ENCODE results near the gene CLCN2.

The CLCN2 gene

DNA sequence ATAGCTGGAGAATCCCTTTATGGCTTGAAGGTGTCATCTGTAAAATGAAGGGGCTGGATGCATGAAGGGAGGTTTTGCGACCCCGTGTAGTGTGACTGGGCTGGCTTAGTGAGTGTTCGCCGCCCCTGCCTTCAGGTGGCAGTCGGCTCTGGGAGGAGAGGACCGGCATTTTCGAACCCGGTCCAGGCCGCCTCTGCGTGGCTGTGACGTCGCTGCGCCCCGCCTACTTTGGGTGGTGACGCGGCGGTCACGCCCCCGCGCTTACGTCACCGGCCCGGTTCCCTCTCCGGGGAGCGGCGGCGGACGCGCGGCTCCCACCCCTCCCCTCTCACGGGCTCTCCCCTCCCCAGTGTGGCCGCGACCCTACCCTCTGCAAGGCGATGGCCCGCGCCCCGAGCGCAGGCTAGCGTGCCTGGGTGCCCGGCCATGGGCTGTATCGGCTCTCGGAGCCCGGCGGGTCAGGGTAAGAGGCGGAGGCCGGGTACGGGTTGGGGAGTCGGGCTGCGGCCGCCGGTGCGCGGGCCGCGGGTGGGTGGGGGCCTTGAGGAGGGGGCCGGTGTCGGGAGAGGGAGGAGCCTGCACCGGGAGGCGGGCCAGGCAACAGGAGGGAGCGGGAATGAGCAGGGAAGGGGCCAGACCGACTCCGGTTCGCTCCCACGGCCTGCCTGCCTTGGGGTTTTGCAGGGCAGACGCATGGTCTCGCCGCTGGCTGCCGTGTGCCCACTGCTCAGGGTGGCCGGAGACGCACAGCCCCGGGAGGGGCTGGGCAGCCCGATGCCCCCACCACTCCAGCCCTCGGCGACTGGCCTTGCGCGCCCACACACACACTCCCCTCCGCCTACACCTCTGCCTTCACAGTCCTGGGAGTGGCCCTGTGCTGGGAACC is 25.5 kb downstream of the CLCN2 start:
- Mint-ChIP-seq H3K36me3 (ENCODE audit: low read depth) (peaks cover 43% of the 10 kb centered on the region), H3K4me3 (peak overlapping the region; percentile 81), H3K27me3 (no peaks in the 10 kb centered on the region), H3K9me3 (no peaks in the 10 kb centered on the region), H3K4me1 (peaks cover 63% of the 10 kb centered on the region), H3K27ac (peak overlapping the region; percentile 96)
- ATAC-seq = peak; percentile 37
- DNase-seq = peak; percentile 92

DNA sequence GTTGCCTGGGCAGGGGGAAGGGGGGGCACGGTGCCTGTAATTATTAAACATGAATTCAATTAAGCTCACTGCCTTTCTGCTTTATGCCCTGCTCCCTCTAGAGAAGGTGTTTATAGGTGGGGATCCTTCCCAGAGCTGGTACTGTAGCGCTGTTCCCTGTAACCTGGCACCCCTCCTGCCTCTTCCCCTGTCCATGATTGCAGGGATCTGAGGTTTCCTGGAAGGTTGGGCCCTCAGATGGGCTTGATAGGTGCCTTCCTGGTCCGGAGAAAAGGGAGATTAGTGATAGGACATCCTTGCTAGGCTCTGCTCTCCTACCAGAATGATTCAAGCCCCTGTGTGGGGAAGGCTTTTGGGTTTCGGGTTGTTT is 26.1 kb downstream of the CLCN2 start:
- peaks cover 67% of the 10 kb centered on the region for H3K4me1 Mint-ChIP-seq
- H3K27me3 Mint-ChIP-seq = no peaks in the 10 kb centered on the region
- H3K27ac Mint-ChIP-seq = peak overlapping the region; percentile 96
- DNase-seq = no peak
- ATAC-seq = no peak
- H3K36me3 Mint-ChIP-seq (ENCODE audit: low read depth) = peaks cover 49% of the 10 kb centered on the region
- H3K9me3 Mint-ChIP-seq = no peaks in the 10 kb centered on the region
- peak overlapping the region; percentile 81 for H3K4me3 Mint-ChIP-seq

DNA sequence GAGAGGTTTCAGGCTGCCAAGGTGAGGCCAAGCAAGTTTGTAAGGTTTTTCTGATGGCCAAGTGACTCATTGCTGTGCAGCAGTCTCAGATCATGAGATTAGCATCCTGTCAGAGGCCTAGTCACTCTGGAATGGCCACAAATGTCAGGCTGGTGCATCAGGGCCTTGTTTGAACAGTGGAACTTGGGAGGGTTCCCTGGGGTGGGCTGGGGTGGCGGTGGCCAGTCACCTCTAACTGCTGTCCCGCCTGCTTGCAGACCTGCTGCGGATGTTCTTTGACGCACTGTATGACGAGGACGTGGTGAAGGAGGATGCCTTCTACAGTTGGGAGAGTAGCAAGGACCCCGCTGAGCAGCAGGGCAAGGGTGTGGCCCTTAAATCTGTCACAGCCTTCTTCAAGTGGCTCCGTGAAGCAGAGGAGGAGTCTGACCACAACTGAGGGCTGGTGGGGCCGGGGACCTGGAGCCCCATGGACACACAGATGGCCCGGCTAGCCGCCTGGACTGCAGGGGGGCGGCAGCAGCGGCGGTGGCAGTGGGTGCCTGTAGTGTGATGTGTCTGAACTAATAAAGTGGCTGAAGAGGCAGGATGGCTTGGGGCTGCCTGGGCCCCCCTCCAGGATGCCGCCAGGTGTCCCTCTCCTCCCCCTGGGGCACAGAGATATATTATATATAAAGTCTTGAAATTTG is 26.8 kb downstream of the CLCN2 start:
- peak; percentile 83 for ATAC-seq

DNA sequence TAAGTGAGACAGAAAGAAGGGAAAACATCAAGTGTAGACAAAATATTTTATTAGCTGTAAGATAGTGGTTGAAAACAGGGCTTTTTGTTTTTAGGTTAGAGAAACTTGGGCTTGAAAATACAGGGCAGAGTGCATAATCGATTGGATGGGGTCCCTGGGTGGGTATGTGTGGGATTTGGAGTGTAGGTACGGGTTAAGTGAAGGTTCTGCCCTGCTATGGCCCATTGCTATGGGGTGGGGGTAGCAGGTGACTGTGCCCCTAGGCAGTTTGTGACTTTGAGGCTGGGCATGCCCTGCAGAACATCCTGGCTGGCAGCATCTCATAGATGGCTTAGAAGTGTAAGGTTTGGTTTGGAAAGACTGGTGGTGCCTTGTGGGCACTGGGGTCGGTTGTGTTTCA is 27.7 kb downstream of the CLCN2 start:
- H3K36me3 Mint-ChIP-seq (ENCODE audit: low read depth) = peaks cover 63% of the 10 kb centered on the region
- no peak for DNase-seq
- ATAC-seq = no peak
- H3K27ac Mint-ChIP-seq = peak overlapping the region; percentile 96
- no peaks in the 10 kb centered on the region for H3K27me3 Mint-ChIP-seq
- H3K9me3 Mint-ChIP-seq = no peaks in the 10 kb centered on the region
- H3K4me1 Mint-ChIP-seq = peaks cover 73% of the 10 kb centered on the region
- H3K4me3 Mint-ChIP-seq = no peak overlapping the region

More for the DNA sequence above, 26.8 kb downstream of the CLCN2 start:
- no peaks in the 10 kb centered on the region for H3K9me3 Mint-ChIP-seq
- no peaks in the 10 kb centered on the region for H3K27me3 Mint-ChIP-seq
- DNase-seq = peak; percentile 60
- H3K4me1 Mint-ChIP-seq = peaks cover 70% of the 10 kb centered on the region
- peak overlapping the region; percentile 63 for H3K4me3 Mint-ChIP-seq
- peak overlapping the region; percentile 96 for H3K27ac Mint-ChIP-seq
- peaks cover 54% of the 10 kb centered on the region for H3K36me3 Mint-ChIP-seq (ENCODE audit: low read depth)

DNA sequence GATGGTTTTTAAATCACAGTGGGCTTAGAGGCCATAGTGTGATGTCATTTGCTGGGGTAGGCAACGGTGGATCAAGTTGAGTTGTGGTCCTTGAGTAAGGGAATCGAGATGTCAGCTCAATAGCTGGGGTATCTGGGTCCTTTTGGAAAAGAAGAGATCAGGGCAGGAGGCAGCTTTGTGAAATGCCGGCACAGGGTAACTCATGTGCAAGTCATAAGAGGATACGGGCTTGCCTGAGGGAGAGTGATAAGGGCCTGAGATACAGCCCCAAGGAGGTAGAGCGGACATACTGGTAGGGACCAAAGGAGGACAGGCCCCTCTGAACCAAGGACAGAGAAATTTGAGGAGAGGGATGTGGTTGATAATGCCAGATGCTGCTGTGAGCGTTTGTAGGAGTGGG is 28.2 kb downstream of the CLCN2 start:
- H3K4me1 Mint-ChIP-seq = peaks cover 73% of the 10 kb centered on the region
- peak overlapping the region; percentile 96 for H3K27ac Mint-ChIP-seq
- peak overlapping the region; percentile 9 for H3K4me3 Mint-ChIP-seq
- no peaks in the 10 kb centered on the region for H3K27me3 Mint-ChIP-seq
- ATAC-seq = no peak
- peaks cover 68% of the 10 kb centered on the region for H3K36me3 Mint-ChIP-seq (ENCODE audit: low read depth)
- DNase-seq = no peak
- no peaks in the 10 kb centered on the region for H3K9me3 Mint-ChIP-seq

DNA sequence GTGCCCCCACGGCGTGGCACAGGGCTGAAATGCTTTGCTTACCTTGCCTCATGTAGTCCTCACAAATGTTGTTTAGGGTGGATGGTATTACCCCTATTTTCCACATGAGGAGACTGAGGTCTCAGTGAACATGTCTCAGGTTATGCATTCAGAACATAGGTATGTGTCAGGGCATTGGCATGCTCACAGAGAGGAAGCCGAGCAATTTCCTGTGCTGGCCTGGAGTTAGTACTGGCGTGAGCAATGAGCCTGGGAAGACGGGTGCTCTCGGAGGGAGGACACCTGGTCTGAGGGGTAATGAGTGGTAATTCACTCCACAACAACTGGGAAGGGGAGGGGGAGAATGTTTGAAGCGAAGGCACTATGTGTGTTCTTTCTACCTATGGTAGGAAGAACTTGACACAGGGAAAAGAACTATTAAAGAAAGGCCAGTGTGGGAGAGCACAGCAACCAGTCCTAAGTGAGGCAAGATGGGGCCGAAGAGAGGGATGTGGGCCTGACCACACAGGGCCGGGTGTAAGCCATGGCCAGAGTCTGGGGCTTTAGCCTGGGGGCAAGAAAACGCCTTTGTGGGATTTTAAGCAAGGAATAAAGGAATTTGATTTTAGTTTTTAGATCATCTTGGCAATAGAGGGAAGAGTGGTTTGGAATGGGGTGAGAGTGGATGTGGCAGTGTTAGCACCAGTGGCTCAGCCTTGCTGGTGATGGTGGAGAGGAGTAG is 28.9 kb downstream of the CLCN2 start:
- no peaks in the 10 kb centered on the region for H3K9me3 Mint-ChIP-seq
- H3K27ac Mint-ChIP-seq = peak overlapping the region; percentile 96
- no peak for DNase-seq
- no peaks in the 10 kb centered on the region for H3K27me3 Mint-ChIP-seq
- no peak for ATAC-seq
- no peak overlapping the region for H3K4me3 Mint-ChIP-seq
- peaks cover 67% of the 10 kb centered on the region for H3K4me1 Mint-ChIP-seq
- H3K36me3 Mint-ChIP-seq (ENCODE audit: low read depth) = peaks cover 71% of the 10 kb centered on the region

DNA sequence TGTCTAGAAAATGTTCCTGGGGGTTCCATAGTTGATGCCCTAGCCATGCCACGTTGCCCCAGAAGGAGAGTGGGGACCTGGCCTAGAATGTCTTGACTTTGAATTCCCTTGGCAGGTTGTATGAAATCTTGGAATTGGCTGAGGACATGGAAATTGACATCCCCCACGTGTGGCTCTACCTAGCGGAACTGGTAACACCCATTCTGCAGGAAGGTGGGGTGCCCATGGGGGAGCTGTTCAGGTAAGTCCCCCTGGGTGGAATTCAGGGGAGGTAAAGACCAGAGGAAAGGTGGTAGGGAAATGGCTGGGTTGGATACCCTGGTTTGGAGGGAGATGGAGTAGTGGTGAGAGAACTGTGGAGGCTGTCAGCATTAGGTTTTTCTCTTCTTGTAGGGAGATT is 32.9 kb downstream of the CLCN2 start:
- H3K9me3 Mint-ChIP-seq = no peaks in the 10 kb centered on the region
- peaks cover 93% of the 10 kb centered on the region for H3K36me3 Mint-ChIP-seq (ENCODE audit: low read depth)
- peak overlapping the region; percentile 81 for H3K27ac Mint-ChIP-seq
- DNase-seq (no peak), ATAC-seq (no peak)
- peaks cover 57% of the 10 kb centered on the region for H3K4me1 Mint-ChIP-seq
- no peaks in the 10 kb centered on the region for H3K27me3 Mint-ChIP-seq
- no peak overlapping the region for H3K4me3 Mint-ChIP-seq

DNA sequence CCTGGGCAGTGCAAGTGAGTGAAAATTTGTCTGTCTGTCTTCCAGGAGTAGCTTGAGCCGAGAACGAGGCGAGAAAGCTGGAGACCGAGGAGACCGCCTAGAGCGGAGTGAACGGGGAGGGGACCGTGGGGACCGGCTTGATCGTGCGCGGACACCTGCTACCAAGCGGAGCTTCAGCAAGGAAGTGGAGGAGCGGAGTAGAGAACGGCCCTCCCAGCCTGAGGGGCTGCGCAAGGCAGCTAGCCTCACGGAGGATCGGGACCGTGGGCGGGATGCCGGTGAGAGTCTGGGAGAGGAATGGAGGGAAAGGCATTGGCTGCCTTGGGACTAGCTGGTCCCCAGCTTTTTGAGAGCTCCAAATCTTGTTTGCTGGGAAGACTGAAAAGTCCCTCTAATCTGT is 34.2 kb downstream of the CLCN2 start:
- Mint-ChIP-seq H3K27ac (peak overlapping the region; percentile 27), H3K9me3 (no peaks in the 10 kb centered on the region), H3K4me3 (no peak overlapping the region), H3K27me3 (no peaks in the 10 kb centered on the region), H3K4me1 (peaks cover 48% of the 10 kb centered on the region), H3K36me3 (ENCODE audit: low read depth) (peaks cover 93% of the 10 kb centered on the region)
- DNase-seq = no peak
- no peak for ATAC-seq

DNA sequence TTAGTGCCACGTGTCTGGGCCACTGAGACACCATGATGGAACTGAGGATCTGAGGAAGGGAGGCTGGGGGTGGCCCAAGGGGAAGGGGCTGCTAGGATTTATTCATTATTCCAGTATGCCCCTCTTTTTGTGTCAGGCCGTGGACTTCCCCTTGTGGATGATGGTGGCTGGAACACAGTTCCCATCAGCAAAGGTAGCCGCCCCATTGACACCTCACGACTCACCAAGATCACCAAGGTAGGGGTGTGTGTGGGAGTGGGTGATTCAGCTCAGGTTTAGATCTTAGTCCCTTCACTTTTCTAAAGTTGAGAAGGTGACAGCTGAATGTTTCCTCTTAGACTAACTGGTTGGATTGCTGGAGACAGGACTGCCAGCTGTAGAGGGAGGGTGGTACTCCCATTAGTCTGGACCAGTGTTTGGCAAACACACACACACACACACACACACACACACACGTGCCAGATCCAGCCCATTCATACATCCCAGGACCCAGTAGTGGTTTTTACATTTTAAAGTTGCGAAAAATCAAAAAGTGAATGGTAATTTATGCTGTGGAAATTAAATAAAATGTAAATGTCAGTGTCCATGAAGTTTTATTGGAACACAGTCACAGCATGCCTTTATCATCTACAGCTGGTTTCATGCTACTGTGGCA is 35.6 kb downstream of the CLCN2 start:
- H3K4me3 Mint-ChIP-seq = no peak overlapping the region
- peaks cover 92% of the 10 kb centered on the region for H3K36me3 Mint-ChIP-seq (ENCODE audit: low read depth)
- peak overlapping the region; percentile 71 for H3K27ac Mint-ChIP-seq
- no peaks in the 10 kb centered on the region for H3K9me3 Mint-ChIP-seq
- H3K27me3 Mint-ChIP-seq = no peaks in the 10 kb centered on the region
- DNase-seq (no peak), ATAC-seq (peak; percentile 76)
- peaks cover 42% of the 10 kb centered on the region for H3K4me1 Mint-ChIP-seq

DNA sequence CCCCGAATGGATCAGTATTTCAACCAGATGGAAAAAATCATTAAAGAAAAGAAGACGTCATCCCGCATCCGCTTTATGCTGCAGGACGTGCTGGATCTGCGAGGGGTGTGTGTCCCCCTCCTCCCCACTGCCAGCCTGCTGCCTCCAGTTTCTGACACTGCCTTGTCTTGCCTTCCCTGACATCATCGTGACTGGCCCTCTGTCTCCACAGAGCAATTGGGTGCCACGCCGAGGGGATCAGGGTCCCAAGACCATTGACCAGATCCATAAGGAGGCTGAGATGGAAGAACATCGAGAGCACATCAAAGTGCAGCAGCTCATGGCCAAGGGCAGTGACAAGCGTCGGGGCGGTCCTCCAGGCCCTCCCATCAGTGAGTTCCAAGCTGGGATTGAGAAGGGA is 36.1 kb downstream of the CLCN2 start:
- Mint-ChIP-seq H3K4me3 (no peak overlapping the region), H3K27ac (peak overlapping the region; percentile 71), H3K36me3 (ENCODE audit: low read depth) (peaks cover 93% of the 10 kb centered on the region), H3K9me3 (no peaks in the 10 kb centered on the region), H3K4me1 (peaks cover 42% of the 10 kb centered on the region), H3K27me3 (no peaks in the 10 kb centered on the region)
- ATAC-seq = no peak
- no peak for DNase-seq

DNA sequence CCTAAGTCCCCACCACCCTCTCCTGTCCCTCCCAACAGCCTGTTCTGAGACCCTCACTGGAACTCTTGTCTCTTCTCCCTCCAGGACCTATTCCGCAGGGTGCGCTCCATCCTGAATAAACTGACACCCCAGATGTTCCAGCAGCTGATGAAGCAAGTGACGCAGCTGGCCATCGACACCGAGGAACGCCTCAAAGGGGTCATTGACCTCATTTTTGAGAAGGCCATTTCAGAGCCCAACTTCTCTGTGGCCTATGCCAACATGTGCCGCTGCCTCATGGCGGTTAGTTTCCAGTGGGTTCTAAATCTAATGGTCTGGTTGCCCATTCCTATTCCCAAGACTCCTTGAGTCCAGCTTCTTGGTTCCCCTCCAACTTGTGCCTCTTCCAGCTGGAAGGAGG is 37.7 kb downstream of the CLCN2 start:
- Mint-ChIP-seq H3K4me1 (peaks cover 45% of the 10 kb centered on the region), H3K27ac (peak overlapping the region; percentile 64), H3K27me3 (no peaks in the 10 kb centered on the region), H3K36me3 (ENCODE audit: low read depth) (peaks cover 86% of the 10 kb centered on the region), H3K9me3 (no peaks in the 10 kb centered on the region), H3K4me3 (no peak overlapping the region)
- DNase-seq (no peak), ATAC-seq (no peak)

DNA sequence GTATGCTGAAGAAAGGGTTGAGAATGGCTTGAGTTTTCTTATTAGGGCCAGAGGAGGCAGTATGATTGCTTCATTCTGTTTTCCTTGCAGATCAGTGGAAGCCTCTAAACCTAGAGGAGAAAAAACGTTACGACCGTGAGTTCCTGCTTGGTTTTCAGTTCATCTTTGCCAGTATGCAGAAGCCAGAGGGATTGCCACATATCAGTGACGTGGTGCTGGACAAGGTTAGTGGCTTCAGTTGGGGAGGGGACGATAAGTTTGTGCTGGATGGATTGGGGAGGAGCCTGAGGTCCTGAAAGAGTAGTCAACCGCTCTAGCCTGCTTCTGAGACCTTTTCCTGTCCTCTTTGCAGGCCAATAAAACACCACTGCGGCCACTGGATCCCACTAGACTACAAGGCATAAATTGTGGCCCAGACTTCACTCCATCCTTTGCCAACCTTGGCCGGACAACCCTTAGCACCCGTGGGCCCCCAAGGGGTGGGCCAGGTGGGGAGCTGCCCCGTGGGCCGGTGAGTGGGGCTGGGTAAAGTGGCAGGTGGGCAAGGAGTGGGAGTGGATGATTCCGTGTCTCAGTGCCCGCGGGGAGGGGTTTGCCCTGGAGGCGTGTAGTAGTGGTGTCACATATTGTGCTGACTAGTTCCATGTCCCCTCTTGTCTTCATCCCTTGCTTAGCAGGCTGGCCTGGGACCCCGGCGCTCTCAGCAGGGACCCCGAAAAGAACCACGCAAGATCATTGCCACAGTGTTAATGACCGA is 38.5 kb downstream of the CLCN2 start:
- H3K27ac Mint-ChIP-seq = no peak overlapping the region
- ATAC-seq = no peak

DNA sequence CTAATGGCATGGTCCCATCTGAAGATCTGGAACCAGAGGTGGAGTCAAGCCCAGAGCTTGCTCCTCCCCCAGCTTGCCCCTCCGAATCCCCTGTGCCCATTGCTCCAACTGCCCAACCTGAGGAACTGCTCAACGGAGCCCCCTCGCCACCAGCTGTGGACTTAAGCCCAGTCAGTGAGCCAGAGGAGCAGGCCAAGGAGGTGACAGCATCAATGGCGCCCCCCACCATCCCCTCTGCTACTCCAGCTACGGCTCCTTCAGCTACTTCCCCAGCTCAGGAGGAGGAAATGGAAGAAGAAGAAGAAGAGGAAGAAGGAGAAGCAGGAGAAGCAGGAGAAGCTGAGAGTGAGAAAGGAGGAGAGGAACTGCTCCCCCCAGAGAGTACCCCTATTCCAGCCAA is 39.7 kb downstream of the CLCN2 start:
- H3K9me3 Mint-ChIP-seq = no peaks in the 10 kb centered on the region
- DNase-seq (no peak), ATAC-seq (no peak)
- H3K36me3 Mint-ChIP-seq (ENCODE audit: low read depth) = peaks cover 80% of the 10 kb centered on the region
- H3K4me1 Mint-ChIP-seq = peaks cover 60% of the 10 kb centered on the region
- no peaks in the 10 kb centered on the region for H3K27me3 Mint-ChIP-seq
- H3K4me3 Mint-ChIP-seq = no peak overlapping the region
- H3K27ac Mint-ChIP-seq = peak overlapping the region; percentile 35

More for the DNA sequence above, 38.5 kb downstream of the CLCN2 start:
- DNase-seq = no peak
- H3K4me1 Mint-ChIP-seq = peaks cover 50% of the 10 kb centered on the region
- H3K36me3 Mint-ChIP-seq (ENCODE audit: low read depth) = peaks cover 81% of the 10 kb centered on the region
- no peaks in the 10 kb centered on the region for H3K9me3 Mint-ChIP-seq
- no peaks in the 10 kb centered on the region for H3K27me3 Mint-ChIP-seq
- no peak overlapping the region for H3K4me3 Mint-ChIP-seq

DNA sequence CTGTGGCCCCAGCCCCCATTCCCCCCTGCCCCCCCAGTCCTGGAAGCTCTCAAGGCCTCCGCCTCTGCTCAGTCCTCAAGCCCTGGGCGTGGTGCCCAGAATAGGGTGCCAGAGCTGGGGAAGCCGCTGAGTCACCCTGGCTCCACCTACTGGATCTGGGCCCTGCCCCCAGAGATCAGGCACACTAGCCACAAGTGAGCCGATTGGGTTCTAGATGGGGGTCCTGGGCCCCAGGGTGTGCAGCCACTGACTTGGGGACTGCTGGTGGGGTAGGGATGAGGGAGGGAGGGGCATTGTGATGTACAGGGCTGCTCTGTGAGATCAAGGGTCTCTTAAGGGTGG is 41.3 kb downstream of the CLCN2 start:
- peak; percentile 75 for ATAC-seq
- peaks cover 58% of the 10 kb centered on the region for H3K4me1 Mint-ChIP-seq

More for the DNA sequence above, 41.3 kb downstream of the CLCN2 start:
- Mint-ChIP-seq H3K27me3 (no peaks in the 10 kb centered on the region), H3K4me3 (no peak overlapping the region), H3K9me3 (no peaks in the 10 kb centered on the region), H3K36me3 (ENCODE audit: low read depth) (peaks cover 75% of the 10 kb centered on the region), H3K27ac (peak overlapping the region; percentile 56)
- peak; percentile 56 for DNase-seq

Data from activated naive CD8-positive, alpha-beta T cell treated with anti-CD3 and anti-CD28 coated beads, Interleukin-2, amount 50 U/mL, for 24 hours (primary cell).